GM10248 (cell line): Measurements from ENCODE around the gene BATF3.
"Not testable (repeated sequence)": the region's sequence is repeated elsewhere in the genome, so short reads cannot be mapped to it uniquely, and the experiment has no call there.

Experiments used
- CTCF ChIA-PET: fragments of 300-600 bp; sonication (Branson Sonifier 250); formaldehyde crosslinking; extraction: SDS; loops from one replicate; lab custom pipeline; 2021; ENCODE audit warnings: antibody characterized with exemption; lab: Yijun Ruan, JAX
- POLR2A ChIA-PET: fragments of 350-650 bp; sonication (Branson Sonifier 250); formaldehyde crosslinking; extraction: SDS; loops from one replicate; lab custom pipeline; 2020; ENCODE audit warnings: antibody characterized with exemption; lab: Yijun Ruan, JAX
- DNase-seq: peaks from one replicate; pipeline ENCODE4 v3.0.0; 2012; ENCODE audit errors: extremely low spot score
- CTCF ChIP-seq: IDR thresholded peaks from 2 replicates; pipeline ENCODE4 v1.5.1; 2012; ENCODE audit warnings: mild to moderate bottlenecking, low read depth; ENCODE audit errors: extremely low read depth, missing control alignments, control extremely low read depth

BATF3 gene

GRCh38 chr1:212733109-212733508, 33.5 kb upstream of the BATF3 start:
- POLR2A ChIA-PET, result no interaction called here

GRCh38 chr1:212731630-212732029, 32.0 kb upstream of the BATF3 start:
- ChIA-PET POLR2A (no interaction called here), CTCF (interaction anchor here (1.0 to 2.7 kb wide), 6 partner anchors 9 to 67 kb away, joined by 3 to 17 read pairs (median 4); no protein-coding TSS in a partner anchor)

More at GRCh38 chr1:212733109-212733508, 33.5 kb upstream of the BATF3 start:
- TF ChIP-seq CTCF, result no peak
- no peak for DNase-seq
- CTCF ChIA-PET, result no interaction called here

GRCh38 chr1:212728606-212729005, 29.0 kb upstream of the BATF3 start:
- no peak for TF ChIP-seq CTCF

More at GRCh38 chr1:212731630-212732029, 32.0 kb upstream of the BATF3 start:
- no peak for DNase-seq
- TF ChIP-seq CTCF, result no peak

GRCh38 chr1:212727386-212728181, 27.9 kb upstream of the BATF3 start:
- TF ChIP-seq CTCF, result no peak
- CTCF ChIA-PET, result interaction anchor here (1.4 to 1.5 kb wide), 2 partner anchors 10 to 63 kb away, joined by 4 to 6 read pairs; no protein-coding TSS in a partner anchor
- no peak for DNase-seq
- POLR2A ChIA-PET, result no interaction called here

More at GRCh38 chr1:212728606-212729005, 29.0 kb upstream of the BATF3 start:
- DNase-seq, result no peak
- POLR2A ChIA-PET, result no interaction called here
- CTCF ChIA-PET, result interaction anchor here (0.9 kb wide), 1 partner anchor 11 kb away, joined by 3 read pairs; no protein-coding TSS in a partner anchor

GRCh38 chr1:212724679-212725078, 25.0 kb upstream of the BATF3 start:
- POLR2A ChIA-PET, CTCF ChIA-PET, DNase-seq: not testable (repeated sequence)

GRCh38 chr1:212722270-212722957, 22.8 kb upstream of the BATF3 start:
- CTCF ChIA-PET, result interaction anchor here (0.8 to 2.3 kb wide), 6 partner anchors 9 to 266 kb away, joined by 3 to 9 read pairs (median 4); no protein-coding TSS in a partner anchor
- POLR2A ChIA-PET, result interaction anchor here (0.7 kb wide), 1 partner anchor 70 kb away, joined by 4 read pairs; no protein-coding TSS in a partner anchor
- no peak for DNase-seq
- TF ChIP-seq CTCF, result no peak
